DND-41 (cell line): ENCODE results near the gene MCM5.

Experiments used
- CTCF ChIP-seq: IDR thresholded peaks from 2 replicates; pipeline ENCODE4 v1.5.1; 2012; ENCODE audit warnings: borderline replicate concordance, low read length, moderate library complexity, mild to moderate bottlenecking; ENCODE audit not compliant: poor library complexity, severe bottlenecking; ENCODE audit errors: extremely low read depth
- EZH2 ChIP-seq: IDR thresholded peaks from 3 replicates; pipeline ENCODE4 v1.6.1; 2012; ENCODE audit warnings: borderline replicate concordance, low read depth, mild to moderate bottlenecking, moderate library complexity, low read length, inconsistent platforms; ENCODE audit not compliant: severe bottlenecking

GRCh38 chr22:35368386-35368785 is 31.6 kb upstream of the MCM5 start:
- TF ChIP-seq CTCF = no peak
- TF ChIP-seq EZH2 = no peak
